Epithelial cell of esophagus (primary cell): Measurements from ENCODE around the gene SEC62.

Source experiments
- DNase-seq: peaks from one replicate; pipeline ENCODE4 v3.0.0; 2010; ENCODE audit warnings: low read depth
- H3K4me3 ChIP-seq: 2 replicates; pipeline ENCODE4 v1.5.1; 2011; ENCODE audit warnings: mild to moderate bottlenecking, low read length, control low read depth
- CTCF ChIP-seq: IDR thresholded peaks from 2 replicates; pipeline ENCODE4 v1.5.1; 2011; ENCODE audit warnings: low read depth, mild to moderate bottlenecking, low read length, control low read depth, inconsistent platforms; ENCODE audit not compliant: insufficient read depth; ENCODE audit errors: missing control alignments

The SEC62 gene

GRCh38 chr3:169990431-169990830, 23.8 kb downstream of the SEC62 start:
- no peak for DNase-seq
- no peak for TF ChIP-seq CTCF
- H3K4me3 ChIP-seq: no peak overlapping the region

GRCh38 chr3:169992156-169992555, 25.5 kb downstream of the SEC62 start:
- no peak for DNase-seq
- TF ChIP-seq CTCF: no peak
- no peak overlapping the region for H3K4me3 ChIP-seq

- no peak for DNase-seq
- no peak overlapping the region for H3K4me3 ChIP-seq
- no peak for TF ChIP-seq CTCF
These were observed 26.2 kb downstream of the SEC62 start for GRCh38 chr3:169992781-169993180.

- no peak for DNase-seq
- no peak overlapping the region for H3K4me3 ChIP-seq
- TF ChIP-seq CTCF: no peak
These were observed 27.2 kb downstream of the SEC62 start for GRCh38 chr3:169993761-169994160.

- TF ChIP-seq CTCF: no peak
- no peak overlapping the region for H3K4me3 ChIP-seq
- no peak for DNase-seq
These were observed 29.5 kb downstream of the SEC62 start for GRCh38 chr3:169996063-169996462.

- no peak for TF ChIP-seq CTCF
- H3K4me3 ChIP-seq: no peak overlapping the region
- peak; percentile 91 for DNase-seq
These were observed 32.1 kb downstream of the SEC62 start for GRCh38 chr3:169998668-169999131.

- DNase-seq: no peak
- TF ChIP-seq CTCF: no peak
- H3K4me3 ChIP-seq: no peak overlapping the region
These were observed 32.8 kb downstream of the SEC62 start for GRCh38 chr3:169999433-169999832.
